Small intestine (tissue), 7 donors: ENCODE data around the gene RTEL1. TPM values are rescaled to one million over a fixed set of nuclear protein-coding genes. Genes with fewer than 3 reads are reported as not detected.
A peak's percentile ranks its signal among the peaks of the same experiment; 100 is the strongest.

ENCODE experiments used
- DNase-seq, 2 donors: peaks; one replicate each; pipeline versions ENCODE4 v3.0.0 to v3.0.0-alpha.2; 2013
- FAIRE-seq: peaks from 2 replicates; lab custom pipeline; 2012; peaks lifted over from hg19 to GRCh38; lab: Jason Lieb, UNC
- H3K27ac ChIP-seq, 3 donors: one replicate each; pipeline ENCODE4 v1.5.1; 2013; ENCODE audit warnings: low read length in 2 of 3, mild to moderate bottlenecking in 2 of 3, control low read depth in 1 of 3, inconsistent platforms in 1 of 3, low read depth in 1 of 3, moderate library complexity in 1 of 3
- H3K27me3 ChIP-seq, 3 donors: one replicate each; pipeline ENCODE4 v1.6.1; 2013; ENCODE audit warnings: low read length in 3 of 3, inconsistent platforms in 1 of 3; ENCODE audit not compliant: control insufficient read depth in 3 of 3, insufficient read depth in 3 of 3
- H3K36me3 ChIP-seq, 3 donors: one replicate each; pipeline ENCODE4 v1.6.1; 2013; ENCODE audit warnings: low read length in 3 of 3, inconsistent platforms in 1 of 3, low read depth in 1 of 3, mild to moderate bottlenecking in 1 of 3, moderate library complexity in 1 of 3; ENCODE audit not compliant: control insufficient read depth in 3 of 3, insufficient read depth in 2 of 3
- H3K4me1 ChIP-seq, 3 donors: one replicate each; pipeline ENCODE4 v1.6.1; 2013; ENCODE audit warnings: low read length in 2 of 3, inconsistent platforms in 1 of 3, low read depth in 1 of 3, mild to moderate bottlenecking in 1 of 3, moderate library complexity in 1 of 3; ENCODE audit not compliant: control insufficient read depth in 3 of 3, insufficient read depth in 2 of 3
- H3K4me3 ChIP-seq, 3 donors: one replicate each; pipeline ENCODE4 v1.5.1; 2013; ENCODE audit warnings: low read length in 3 of 3, control low read depth in 1 of 3, inconsistent platforms in 1 of 3, low read depth in 1 of 3, mild to moderate bottlenecking in 1 of 3, moderate library complexity in 1 of 3
- H3K9me3 ChIP-seq, 2 donors: one replicate each; pipeline ENCODE4 v1.6.1; 2013; ENCODE audit warnings: low read depth in 1 of 2, low read length in 1 of 2; ENCODE audit not compliant: control insufficient read depth in 2 of 2, insufficient read depth in 1 of 2
- WGBS, 3 donors: extraction: QIAGEN DNeasy Blood & Tissue Kit; methylation state at CpG; one replicate each; pipeline ENCODE4 v1.1.7; 2013; 5-methylcytosine and 5-hydroxymethylcytosine counted together
- polyA plus RNA-seq, 4 donors: library from polyadenylated mRNA; stranded (reverse) in 3 of 4; unstranded in 1 of 4; fragments of 200-250 nt in 3 of 4; fragments of 120-200 nt in 1 of 4; gene quantifications; one replicate each; pipeline versions ENCODE4 v1.2.1 to v1.2.3, GENCODE V29; 2013
- donor health status: healthy with polysubstance abuse.
- donor health status: control.
- donor health status: control.
- donor health status: Bipolar disorder and iron deficiency.
- donor health status: healthy.

RTEL1 gene
- polyA plus RNA-seq, 4 donors: 3.5 to 15.0 (median 10.5) TPM

- Histone ChIP-seq H3K27ac (no peak overlapping the region), H3K4me3 (no peak overlapping the region), H3K36me3 (peaks cover 0 to 55% (median 4%) of the 10 kb centered on the region in 3 donors), H3K9me3 (no peaks in the 10 kb centered on the region), H3K4me1 (no peaks in the 10 kb centered on the region), H3K27me3 (no peaks in the 10 kb centered on the region)
- no peak for FAIRE-seq
- WGBS, 3 donors: 85 to 91% (median 90%) methylated on average over 11 of the region's 11 CpGs
- DNase-seq: no peak
Measured at GRCh38 chr20:63618291-63618980, 39.7 kb upstream of the RTEL1 start.

DNA sequence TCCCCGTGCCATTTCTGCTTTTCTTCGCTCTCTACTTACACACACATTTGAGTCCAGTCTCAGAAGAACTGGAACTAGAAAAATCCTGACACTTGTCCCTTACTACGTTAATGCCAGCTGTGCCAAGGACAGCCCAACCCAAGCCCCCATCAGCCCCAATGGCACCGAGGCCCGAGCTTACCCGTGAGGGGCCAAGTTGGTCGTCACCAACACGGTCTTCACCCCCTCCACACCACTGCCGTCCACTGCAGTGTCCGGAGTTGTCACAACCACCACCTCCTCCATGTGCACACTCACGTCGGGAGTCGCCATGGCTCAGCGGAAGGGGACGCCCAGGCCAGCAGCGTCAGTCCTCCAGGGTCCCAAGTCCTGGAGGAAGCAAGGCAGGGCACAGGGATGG, 39.0 kb upstream of the RTEL1 start:
- no peaks in the 10 kb centered on the region for H3K9me3 ChIP-seq
- no peaks in the 10 kb centered on the region for H3K27me3 ChIP-seq
- no peak overlapping the region for H3K4me3 ChIP-seq
- peaks cover 0 to 51% (median 4%) of the 10 kb centered on the region in 3 donors for H3K36me3 ChIP-seq
- FAIRE-seq (no peak), DNase-seq (no peak)
- WGBS, 3 donors: 96 to 97% (median 97%) methylated on average over 16 of the region's 16 CpGs
- no peaks in the 10 kb centered on the region for H3K4me1 ChIP-seq
- H3K27ac ChIP-seq: no peak overlapping the region

DNA sequence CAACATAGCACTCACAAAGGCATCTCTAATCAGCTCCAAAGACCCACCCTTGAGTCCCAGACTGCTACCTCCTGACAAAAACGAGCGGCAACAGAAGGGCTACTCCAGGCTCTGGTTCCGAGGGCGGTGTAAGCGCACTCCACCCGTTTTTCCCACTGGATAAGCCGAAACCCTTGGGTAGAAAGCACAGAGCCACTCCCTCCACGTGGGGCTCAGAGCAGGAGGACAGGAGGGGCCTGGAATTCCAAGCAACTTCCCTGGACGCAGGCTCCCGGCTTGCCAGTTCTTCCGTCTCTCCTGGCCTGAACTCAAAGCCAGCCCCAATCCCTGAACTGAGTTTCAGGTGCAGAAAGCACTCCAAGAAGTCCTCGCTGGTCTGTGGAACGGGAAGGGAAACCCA, 38.6 kb upstream of the RTEL1 start:
- WGBS, 3 donors: 89 to 91% (median 90%) methylated on average over 13 of the region's 13 CpGs
- Histone ChIP-seq H3K9me3 (no peaks in the 10 kb centered on the region), H3K27ac (no peak overlapping the region), H3K27me3 (no peaks in the 10 kb centered on the region), H3K4me1 (no peaks in the 10 kb centered on the region), H3K4me3 (no peak overlapping the region), H3K36me3 (peaks cover 0 to 51% (median 4%) of the 10 kb centered on the region in 3 donors)
- DNase-seq (no peak), FAIRE-seq (no peak)

DNA sequence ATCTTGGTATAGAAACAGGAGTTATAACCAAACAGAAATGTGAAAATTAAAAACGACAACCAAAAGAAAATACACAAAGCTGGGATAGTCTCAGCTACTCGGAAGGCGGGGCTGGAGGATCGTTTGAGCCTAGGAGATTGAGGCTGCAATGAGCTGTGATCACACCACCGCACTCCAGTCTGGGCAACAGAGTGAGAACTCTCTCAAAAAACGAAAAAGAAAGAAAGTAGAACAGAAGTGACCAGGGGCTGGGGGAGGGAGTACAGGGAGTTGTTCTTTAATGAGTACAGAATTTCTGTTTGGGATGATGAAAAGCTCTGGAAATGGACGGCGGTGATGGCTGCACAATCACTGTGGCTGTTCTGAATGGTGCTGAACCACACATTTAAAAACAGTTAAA, 37.1 kb upstream of the RTEL1 start:
- Histone ChIP-seq H3K9me3 (no peaks in the 10 kb centered on the region), H3K4me1 (peaks cover 0 to 2% (median 0%) of the 10 kb centered on the region in 3 donors), H3K4me3 (no peak overlapping the region), H3K27ac (no peak overlapping the region), H3K36me3 (peaks cover 0 to 37% (median 4%) of the 10 kb centered on the region in 3 donors), H3K27me3 (no peaks in the 10 kb centered on the region)
- DNase-seq (no peak), FAIRE-seq (no peak)
- WGBS, 3 donors: 80 to 86% (median 84%) methylated on average over 8 of the region's 8 CpGs

- Histone ChIP-seq H3K36me3 (peaks cover 0 to 26% (median 2%) of the 10 kb centered on the region in 3 donors), H3K4me1 (peaks cover 0 to 2% (median 0%) of the 10 kb centered on the region in 3 donors), H3K27ac (no peak overlapping the region), H3K27me3 (no peaks in the 10 kb centered on the region), H3K4me3 (no peak overlapping the region), H3K9me3 (no peaks in the 10 kb centered on the region)
- DNase-seq: no peak
- no peak for FAIRE-seq
- WGBS, 3 donors: 91 to 96% (median 95%) methylated on average over 4 of the region's 4 CpGs
Measured at GRCh38 chr20:63622096-63622495, 36.0 kb upstream of the RTEL1 start.

- H3K4me3 ChIP-seq: no peak overlapping the region
- 93 to 97% (median 95%) methylated on average over 14 of the region's 14 CpGs for WGBS, 3 donors
- H3K4me1 ChIP-seq: peaks cover 0 to 2% (median 0%) of the 10 kb centered on the region in 3 donors
Measured at GRCh38 chr20:63622732-63623131, 35.4 kb upstream of the RTEL1 start.

DNA sequence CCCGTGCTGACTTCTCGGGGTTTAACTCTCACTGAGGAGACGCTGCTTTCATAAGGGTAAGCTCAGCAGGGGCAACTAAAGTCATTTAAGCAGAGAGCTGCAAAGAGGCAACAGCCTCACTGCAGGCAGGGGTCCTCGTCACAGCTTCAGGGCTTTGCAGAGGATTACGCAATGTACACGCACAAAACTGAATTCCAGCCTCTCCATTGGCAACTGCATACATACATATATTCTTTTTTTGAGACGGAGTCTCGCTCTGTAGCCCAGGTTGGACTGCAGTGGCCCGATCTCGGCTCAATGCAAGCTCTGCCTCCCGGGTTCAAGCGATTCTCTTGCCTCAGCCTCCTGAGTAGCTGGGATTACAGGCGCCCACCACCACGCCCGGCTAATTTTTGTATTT, 33.6 kb upstream of the RTEL1 start:
- DNase-seq: no peak
- Histone ChIP-seq H3K27ac (no peak overlapping the region), H3K4me3 (no peak overlapping the region), H3K9me3 (no peaks in the 10 kb centered on the region), H3K36me3 (peaks cover 0 to 2% (median 0%) of the 10 kb centered on the region in 3 donors), H3K27me3 (no peaks in the 10 kb centered on the region), H3K4me1 (peaks cover 0 to 14% (median 0%) of the 10 kb centered on the region in 3 donors)
- no peak for FAIRE-seq
- WGBS, 3 donors: 89 to 94% (median 93%) methylated on average over 15 of the region's 15 CpGs

More at GRCh38 chr20:63622732-63623131, 35.4 kb upstream of the RTEL1 start:
- DNase-seq (no peak), FAIRE-seq (no peak)
- Histone ChIP-seq H3K27ac (no peak overlapping the region), H3K9me3 (no peaks in the 10 kb centered on the region), H3K36me3 (peaks cover 0 to 20% (median 2%) of the 10 kb centered on the region in 3 donors), H3K27me3 (no peaks in the 10 kb centered on the region)

DNA sequence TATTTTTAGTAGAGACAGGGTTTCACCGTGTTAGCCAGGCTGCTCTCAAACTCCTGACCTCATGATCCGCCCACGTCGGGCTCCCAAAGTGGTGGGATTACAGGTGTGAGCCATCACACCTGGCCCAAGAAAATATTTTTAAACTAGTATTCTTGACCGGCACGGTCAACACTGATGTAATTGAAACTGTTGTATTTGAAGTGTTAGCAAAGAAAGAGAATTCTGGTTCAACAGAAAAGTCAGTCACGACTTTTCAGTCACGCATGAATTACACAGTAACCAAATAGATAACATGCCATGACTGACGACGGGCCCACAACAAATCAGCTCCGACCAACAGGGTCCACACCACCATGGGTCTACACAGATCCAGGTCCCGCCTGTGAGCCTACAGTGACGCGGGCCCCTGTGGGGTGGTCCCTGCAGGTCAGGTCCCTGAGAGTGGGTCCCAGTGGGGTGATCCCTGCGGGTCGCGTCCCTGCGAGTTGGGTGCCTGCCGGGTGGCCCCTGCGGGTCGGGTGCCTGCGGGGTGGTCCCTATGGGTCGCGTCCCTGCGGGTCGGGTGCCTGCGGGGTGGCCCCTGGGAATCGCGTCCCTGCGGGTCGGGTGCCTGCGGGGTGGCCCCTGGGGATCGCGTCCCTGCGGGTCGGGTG, 32.2 kb upstream of the RTEL1 start:
- Histone ChIP-seq H3K4me3 (peak overlapping the region; percentile 73 to 93 (median 84)), H3K9me3 (no peaks in the 10 kb centered on the region), H3K27ac (peak overlapping the region; percentile 74 to 98 (median 86)), H3K36me3 (no peaks in the 10 kb centered on the region), H3K4me1 (peaks cover 0 to 14% (median 0%) of the 10 kb centered on the region in 3 donors), H3K27me3 (no peaks in the 10 kb centered on the region)
- DNase-seq (peak in 1 of 2 donors; percentile 64), FAIRE-seq (no peak)
- 12 to 18% (median 14%) methylated on average over 26 to 36 of the region's 36 CpGs for WGBS, 3 donors
